ENCODE data around the gene AP4M1.

Gene AP4M1, protein sequence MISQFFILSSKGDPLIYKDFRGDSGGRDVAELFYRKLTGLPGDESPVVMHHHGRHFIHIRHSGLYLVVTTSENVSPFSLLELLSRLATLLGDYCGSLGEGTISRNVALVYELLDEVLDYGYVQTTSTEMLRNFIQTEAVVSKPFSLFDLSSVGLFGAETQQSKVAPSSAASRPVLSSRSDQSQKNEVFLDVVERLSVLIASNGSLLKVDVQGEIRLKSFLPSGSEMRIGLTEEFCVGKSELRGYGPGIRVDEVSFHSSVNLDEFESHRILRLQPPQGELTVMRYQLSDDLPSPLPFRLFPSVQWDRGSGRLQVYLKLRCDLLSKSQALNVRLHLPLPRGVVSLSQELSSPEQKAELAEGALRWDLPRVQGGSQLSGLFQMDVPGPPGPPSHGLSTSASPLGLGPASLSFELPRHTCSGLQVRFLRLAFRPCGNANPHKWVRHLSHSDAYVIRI

DNA sequence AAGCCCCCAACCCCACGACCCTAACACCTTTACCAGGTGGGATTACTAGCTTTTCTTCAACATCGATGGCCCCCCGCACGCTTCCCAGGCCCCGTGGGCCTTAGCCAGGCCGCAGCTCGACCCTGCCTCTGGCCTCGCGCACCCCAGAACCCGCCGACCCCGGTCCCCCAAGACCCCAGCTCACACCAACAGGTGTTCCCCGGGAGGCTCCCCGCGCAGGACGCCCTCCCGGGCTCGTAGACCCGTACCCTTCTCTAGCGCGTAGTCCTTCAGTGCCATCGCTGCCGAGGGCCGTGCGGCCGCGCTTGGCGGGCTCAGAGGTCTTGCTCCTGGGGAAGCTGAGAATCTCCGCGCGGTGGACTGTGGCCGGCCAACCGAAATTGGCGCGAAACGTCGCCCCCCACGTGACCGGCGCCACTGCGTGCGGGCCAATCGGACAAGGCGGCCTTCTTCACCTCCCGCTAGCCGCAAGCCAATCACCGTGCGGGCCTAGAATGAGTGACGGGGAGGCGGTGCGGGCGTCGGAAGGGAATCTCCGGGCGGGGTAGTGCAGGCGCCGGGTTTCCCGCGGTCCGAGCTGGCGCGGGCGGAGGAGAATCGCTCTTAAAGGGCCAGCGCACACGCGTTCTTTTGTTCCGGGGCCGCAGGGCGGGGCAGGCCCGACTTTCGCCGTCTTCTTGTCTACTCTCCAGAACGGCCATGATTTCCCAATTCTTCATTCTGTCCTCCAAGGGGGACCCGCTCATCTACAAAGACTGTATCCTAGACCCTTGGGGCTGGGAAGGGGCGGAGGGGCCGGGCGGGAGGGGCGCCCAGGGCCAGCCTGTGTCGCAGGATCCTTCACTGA, at the start of gene AP4M1, which contains the start of gene MCM7:
Gene AP4M1, plus strand, starts transcription at position 628 of the 847 bp plus-strand sequence. Its CDS starts 72 bp downstream, at position 700.
Gene MCM7, minus strand, starts transcription at position 382 of the 847 bp plus-strand sequence. Its CDS starts 103 bp downstream, at position 279.
- Histone ChIP-seq H3K4me1 (ENCODE audit: control insufficient read depth in 1 of 2, insufficient read depth in 2 of 2, low read length in 2 of 2) (peaks cover 12 to 18% of the 10 kb centered on the region in 2 donors), H3K27ac (ENCODE audit: low read depth, low read length) (peak within 1 kb of the TSS; percentile 87), H3K27me3 (ENCODE audit: control insufficient read depth in 1 of 2, insufficient read depth in 2 of 2, low read length in 2 of 2) (no peaks in the 10 kb centered on the region), H3K4me3 (ENCODE audit: low read depth in 1 of 2, low read length in 2 of 2) (peak within 1 kb of the TSS; percentile 86 to 90), H3K9me3 (ENCODE audit: control insufficient read depth in 1 of 2, low read length in 2 of 2) (no peaks in the 10 kb centered on the region), H3K36me3 (ENCODE audit: control insufficient read depth in 1 of 2, insufficient read depth in 2 of 2, low read length in 2 of 2) (peaks cover 27 to 59% of the 10 kb centered on the region in 2 donors), H3K9ac (ENCODE audit: low read depth in 1 of 2, low read length in 2 of 2) (peak within 1 kb of the TSS; percentile 69 to 77)

DNA sequence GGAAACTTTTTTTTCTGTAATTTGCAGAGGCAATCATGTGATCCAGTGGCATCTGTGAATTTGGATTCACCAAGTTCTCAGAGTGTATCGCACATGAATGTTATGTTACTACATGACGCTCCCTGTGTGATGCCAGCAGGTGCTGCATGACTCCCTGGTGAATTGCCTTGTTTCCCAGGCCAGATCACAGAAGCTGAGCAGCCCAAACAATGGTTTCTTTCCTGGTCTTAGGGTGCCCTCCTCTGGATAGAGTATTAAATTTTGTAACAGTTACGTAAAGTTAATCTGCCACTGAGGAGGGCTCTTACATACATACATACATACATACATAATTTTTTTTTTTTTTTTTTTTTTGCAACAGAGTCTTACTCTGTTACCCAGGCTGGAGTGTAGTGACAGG, 48.2 kb upstream of the AP4M1 start:
- Histone ChIP-seq H3K27me3 (ENCODE audit: control insufficient read depth in 1 of 2, insufficient read depth in 2 of 2, low read length in 2 of 2) (no peaks in the 10 kb centered on the region), H3K36me3 (ENCODE audit: control insufficient read depth in 1 of 2, insufficient read depth in 2 of 2, low read length in 2 of 2) (peaks cover 12% of the 10 kb centered on the region in 2 donors), H3K27ac (ENCODE audit: low read depth, low read length) (no peak overlapping the region), H3K4me1 (ENCODE audit: control insufficient read depth in 1 of 2, insufficient read depth in 2 of 2, low read length in 2 of 2) (peaks cover 7 to 14% of the 10 kb centered on the region in 2 donors), H3K9me3 (ENCODE audit: control insufficient read depth in 1 of 2, low read length in 2 of 2) (no peaks in the 10 kb centered on the region), H3K9ac (ENCODE audit: low read depth in 1 of 2, low read length in 2 of 2) (no peak overlapping the region), H3K4me3 (ENCODE audit: low read depth in 1 of 2, low read length in 2 of 2) (no peak overlapping the region)

DNA sequence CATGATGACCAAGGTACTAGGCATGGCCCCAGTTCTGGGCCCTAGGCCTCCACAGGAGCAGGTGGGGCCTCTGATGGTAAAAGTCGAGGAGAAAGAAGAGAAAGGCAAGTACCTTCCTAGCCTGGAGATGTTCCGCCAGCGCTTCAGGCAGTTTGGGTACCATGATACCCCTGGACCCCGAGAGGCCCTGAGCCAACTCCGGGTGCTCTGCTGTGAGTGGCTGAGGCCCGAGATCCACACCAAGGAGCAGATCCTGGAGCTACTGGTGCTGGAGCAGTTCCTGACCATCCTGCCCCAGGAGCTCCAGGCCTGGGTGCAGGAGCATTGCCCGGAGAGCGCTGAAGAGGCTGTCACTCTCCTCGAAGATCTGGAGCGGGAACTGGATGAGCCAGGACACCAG, 44.4 kb upstream of the AP4M1 start:
- H3K4me1 ChIP-seq (ENCODE audit: control insufficient read depth in 1 of 2, insufficient read depth in 2 of 2, low read length in 2 of 2), result no peaks in the 10 kb centered on the region
- no peak overlapping the region for H3K27ac ChIP-seq (ENCODE audit: low read depth, low read length)
- no peaks in the 10 kb centered on the region for H3K9me3 ChIP-seq (ENCODE audit: control insufficient read depth in 1 of 2, low read length in 2 of 2)
- no peak overlapping the region for H3K9ac ChIP-seq (ENCODE audit: low read depth in 1 of 2, low read length in 2 of 2)
- H3K4me3 ChIP-seq (ENCODE audit: low read depth in 1 of 2, low read length in 2 of 2), result no peak overlapping the region
- H3K27me3 ChIP-seq (ENCODE audit: control insufficient read depth in 1 of 2, insufficient read depth in 2 of 2, low read length in 2 of 2), result no peaks in the 10 kb centered on the region
- peaks cover 15 to 21% of the 10 kb centered on the region in 2 donors for H3K36me3 ChIP-seq (ENCODE audit: control insufficient read depth in 1 of 2, insufficient read depth in 2 of 2, low read length in 2 of 2)

DNA sequence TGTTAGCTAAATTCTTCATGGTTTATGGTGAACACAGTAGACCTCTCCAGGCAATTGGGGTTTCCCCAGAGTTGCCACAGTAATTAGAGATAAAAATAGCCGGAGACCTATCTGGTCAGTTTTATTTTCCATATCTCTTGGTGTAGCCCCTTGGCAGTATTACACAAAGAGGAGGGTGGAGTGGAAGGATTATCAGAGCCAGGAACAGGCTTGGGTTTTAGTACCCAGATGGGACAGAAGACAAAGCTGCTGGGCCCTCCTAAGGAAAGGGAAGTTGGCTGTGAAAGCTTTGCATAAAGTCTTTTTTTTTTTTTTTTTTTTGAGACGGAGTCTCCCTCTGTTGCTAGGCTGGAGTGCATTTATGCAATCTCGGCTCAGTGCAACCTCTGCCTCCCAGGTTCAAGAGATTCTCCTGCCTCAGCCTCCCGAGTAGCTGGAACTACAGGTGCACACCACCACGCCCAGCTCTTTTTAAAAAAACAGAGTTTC, 42.1 kb upstream of the AP4M1 start:
- H3K36me3 ChIP-seq (ENCODE audit: control insufficient read depth in 1 of 2, insufficient read depth in 2 of 2, low read length in 2 of 2), result peaks cover 20 to 35% of the 10 kb centered on the region in 2 donors
- no peak overlapping the region for H3K27ac ChIP-seq (ENCODE audit: low read depth, low read length)
- H3K27me3 ChIP-seq (ENCODE audit: control insufficient read depth in 1 of 2, insufficient read depth in 2 of 2, low read length in 2 of 2), result no peaks in the 10 kb centered on the region
- no peak overlapping the region for H3K9ac ChIP-seq (ENCODE audit: low read depth in 1 of 2, low read length in 2 of 2)
- H3K9me3 ChIP-seq (ENCODE audit: control insufficient read depth in 1 of 2, low read length in 2 of 2), result no peaks in the 10 kb centered on the region
- H3K4me1 ChIP-seq (ENCODE audit: control insufficient read depth in 1 of 2, insufficient read depth in 2 of 2, low read length in 2 of 2), result no peaks in the 10 kb centered on the region
- no peak overlapping the region for H3K4me3 ChIP-seq (ENCODE audit: low read depth in 1 of 2, low read length in 2 of 2)

DNA sequence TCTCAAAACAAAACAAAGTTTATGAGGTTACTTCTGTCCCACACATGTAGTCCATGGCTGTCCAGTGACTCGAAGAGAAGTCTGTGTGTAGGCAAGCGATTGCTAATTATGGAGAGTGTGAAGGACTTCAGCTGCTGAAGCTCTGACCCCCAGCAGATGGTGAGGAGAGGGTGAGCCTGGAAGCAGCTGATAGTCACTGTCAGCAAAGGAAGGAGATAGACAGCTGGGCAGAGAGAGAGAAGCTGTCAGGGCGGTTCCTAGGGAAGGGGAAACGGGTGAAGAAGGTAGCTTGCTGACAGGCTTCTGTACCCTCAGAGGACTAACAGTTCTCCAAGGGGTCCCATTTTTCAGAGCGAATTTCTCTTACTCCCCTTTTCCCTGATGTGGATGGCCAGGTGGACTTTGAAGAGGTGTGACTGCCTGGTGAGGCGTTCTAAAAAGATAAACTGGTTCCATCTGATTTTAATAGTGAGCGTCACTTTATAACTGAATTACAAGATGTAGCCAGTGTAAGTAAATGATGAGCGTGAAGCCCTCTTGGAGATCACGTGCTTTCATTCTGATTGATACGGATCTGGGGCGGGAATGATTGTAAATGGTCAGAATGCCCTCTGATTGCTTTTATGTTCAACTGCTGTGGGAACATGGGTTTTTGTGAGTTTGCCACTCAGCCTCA, 39.8 kb upstream of the AP4M1 start:
- no peak overlapping the region for H3K9ac ChIP-seq (ENCODE audit: low read depth in 1 of 2, low read length in 2 of 2)
- peaks cover 26 to 47% of the 10 kb centered on the region in 2 donors for H3K36me3 ChIP-seq (ENCODE audit: control insufficient read depth in 1 of 2, insufficient read depth in 2 of 2, low read length in 2 of 2)
- no peaks in the 10 kb centered on the region for H3K4me1 ChIP-seq (ENCODE audit: control insufficient read depth in 1 of 2, insufficient read depth in 2 of 2, low read length in 2 of 2)
- H3K4me3 ChIP-seq (ENCODE audit: low read depth in 1 of 2, low read length in 2 of 2), result no peak overlapping the region
- no peaks in the 10 kb centered on the region for H3K27me3 ChIP-seq (ENCODE audit: control insufficient read depth in 1 of 2, insufficient read depth in 2 of 2, low read length in 2 of 2)
- no peaks in the 10 kb centered on the region for H3K9me3 ChIP-seq (ENCODE audit: control insufficient read depth in 1 of 2, low read length in 2 of 2)
- H3K27ac ChIP-seq (ENCODE audit: low read depth, low read length), result no peak overlapping the region

DNA sequence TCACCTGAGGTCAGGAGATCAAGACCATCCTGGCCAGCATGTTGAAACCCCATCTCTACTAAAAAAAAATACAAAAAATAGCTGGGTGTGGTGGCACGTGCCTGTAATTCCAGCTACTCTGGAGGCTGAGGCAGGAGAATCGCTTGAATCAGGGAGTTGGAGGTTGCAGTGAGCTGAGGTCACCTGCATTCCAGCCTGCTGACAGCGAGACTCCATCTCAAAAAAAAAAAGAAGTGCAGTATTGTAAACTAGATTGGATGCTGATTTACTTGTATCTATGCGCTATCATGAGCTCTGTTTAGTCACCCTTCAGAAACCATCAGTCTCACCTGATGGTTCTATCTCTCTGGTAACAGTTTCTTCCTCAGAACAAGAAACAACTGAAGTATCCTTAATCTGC, 38.1 kb upstream of the AP4M1 start:
- H3K4me3 ChIP-seq (ENCODE audit: low read depth in 1 of 2, low read length in 2 of 2), result no peak overlapping the region
- H3K27ac ChIP-seq (ENCODE audit: low read depth, low read length), result no peak overlapping the region
- H3K9me3 ChIP-seq (ENCODE audit: control insufficient read depth in 1 of 2, low read length in 2 of 2), result no peaks in the 10 kb centered on the region
- no peaks in the 10 kb centered on the region for H3K4me1 ChIP-seq (ENCODE audit: control insufficient read depth in 1 of 2, insufficient read depth in 2 of 2, low read length in 2 of 2)
- H3K27me3 ChIP-seq (ENCODE audit: control insufficient read depth in 1 of 2, insufficient read depth in 2 of 2, low read length in 2 of 2), result no peaks in the 10 kb centered on the region
- no peak overlapping the region for H3K9ac ChIP-seq (ENCODE audit: low read depth in 1 of 2, low read length in 2 of 2)
- peaks cover 12 to 33% of the 10 kb centered on the region in 2 donors for H3K36me3 ChIP-seq (ENCODE audit: control insufficient read depth in 1 of 2, insufficient read depth in 2 of 2, low read length in 2 of 2)

DNA sequence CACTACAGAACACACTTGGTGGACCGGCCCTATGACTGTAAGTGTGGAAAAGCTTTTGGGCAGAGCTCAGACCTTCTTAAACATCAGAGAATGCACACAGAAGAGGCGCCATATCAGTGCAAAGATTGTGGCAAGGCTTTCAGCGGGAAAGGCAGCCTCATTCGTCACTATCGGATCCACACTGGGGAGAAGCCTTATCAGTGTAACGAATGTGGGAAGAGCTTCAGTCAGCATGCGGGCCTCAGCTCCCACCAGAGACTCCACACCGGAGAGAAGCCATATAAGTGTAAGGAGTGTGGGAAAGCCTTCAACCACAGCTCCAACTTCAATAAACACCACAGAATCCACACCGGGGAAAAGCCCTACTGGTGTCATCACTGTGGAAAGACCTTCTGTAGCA, 37.3 kb upstream of the AP4M1 start:
- peaks cover 10 to 26% of the 10 kb centered on the region in 2 donors for H3K36me3 ChIP-seq (ENCODE audit: control insufficient read depth in 1 of 2, insufficient read depth in 2 of 2, low read length in 2 of 2)
- H3K4me3 ChIP-seq (ENCODE audit: low read depth in 1 of 2, low read length in 2 of 2), result no peak overlapping the region
- no peak overlapping the region for H3K9ac ChIP-seq (ENCODE audit: low read depth in 1 of 2, low read length in 2 of 2)
- H3K27me3 ChIP-seq (ENCODE audit: control insufficient read depth in 1 of 2, insufficient read depth in 2 of 2, low read length in 2 of 2), result no peaks in the 10 kb centered on the region
- no peaks in the 10 kb centered on the region for H3K9me3 ChIP-seq (ENCODE audit: control insufficient read depth in 1 of 2, low read length in 2 of 2)
- H3K27ac ChIP-seq (ENCODE audit: low read depth, low read length), result no peak overlapping the region
- H3K4me1 ChIP-seq (ENCODE audit: control insufficient read depth in 1 of 2, insufficient read depth in 2 of 2, low read length in 2 of 2), result no peaks in the 10 kb centered on the region

DNA sequence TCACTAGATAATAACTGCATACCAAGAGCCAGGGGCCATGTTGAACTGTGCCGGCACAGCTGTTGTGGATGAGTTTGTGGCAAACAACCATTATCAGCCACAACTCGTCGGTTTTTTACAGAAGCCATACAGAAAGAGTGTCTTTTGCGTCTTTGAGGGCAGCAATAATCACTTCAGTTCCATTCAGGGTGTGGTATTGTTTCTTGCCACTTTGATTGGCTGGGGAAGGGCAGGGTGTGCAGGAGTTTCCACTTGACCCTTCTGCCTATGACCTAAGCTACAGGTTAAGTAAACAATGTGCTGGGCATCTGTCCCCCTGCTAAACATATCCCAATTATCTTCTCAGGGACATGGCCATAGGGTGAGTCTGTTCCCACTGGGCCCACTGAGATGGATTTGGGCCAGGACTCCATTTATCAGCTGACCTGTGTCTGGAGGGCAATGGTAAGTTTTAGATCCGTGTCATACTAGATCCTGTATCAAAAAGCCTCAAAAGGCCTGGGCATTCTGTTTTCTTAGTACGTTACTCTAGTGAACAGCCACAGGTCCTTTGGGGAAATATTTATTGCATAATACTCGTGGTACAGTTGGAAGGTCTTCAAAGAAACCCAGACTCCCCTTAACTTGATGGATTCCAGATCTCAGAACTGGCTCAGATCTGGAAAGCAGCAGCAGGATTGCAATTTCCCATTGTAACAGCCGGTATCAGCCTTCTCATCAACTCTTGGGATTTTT, 35.8 kb upstream of the AP4M1 start:
- no peaks in the 10 kb centered on the region for H3K27me3 ChIP-seq (ENCODE audit: control insufficient read depth in 1 of 2, insufficient read depth in 2 of 2, low read length in 2 of 2)
- no peak overlapping the region for H3K4me3 ChIP-seq (ENCODE audit: low read depth in 1 of 2, low read length in 2 of 2)
- no peaks in the 10 kb centered on the region for H3K4me1 ChIP-seq (ENCODE audit: control insufficient read depth in 1 of 2, insufficient read depth in 2 of 2, low read length in 2 of 2)
- H3K36me3 ChIP-seq (ENCODE audit: control insufficient read depth in 1 of 2, insufficient read depth in 2 of 2, low read length in 2 of 2), result peaks cover 21 to 36% of the 10 kb centered on the region in 2 donors
- no peak overlapping the region for H3K9ac ChIP-seq (ENCODE audit: low read depth in 1 of 2, low read length in 2 of 2)
- H3K9me3 ChIP-seq (ENCODE audit: control insufficient read depth in 1 of 2, low read length in 2 of 2), result peaks cover 6 to 9% of the 10 kb centered on the region in 2 donors
- no peak overlapping the region for H3K27ac ChIP-seq (ENCODE audit: low read depth, low read length)

DNA sequence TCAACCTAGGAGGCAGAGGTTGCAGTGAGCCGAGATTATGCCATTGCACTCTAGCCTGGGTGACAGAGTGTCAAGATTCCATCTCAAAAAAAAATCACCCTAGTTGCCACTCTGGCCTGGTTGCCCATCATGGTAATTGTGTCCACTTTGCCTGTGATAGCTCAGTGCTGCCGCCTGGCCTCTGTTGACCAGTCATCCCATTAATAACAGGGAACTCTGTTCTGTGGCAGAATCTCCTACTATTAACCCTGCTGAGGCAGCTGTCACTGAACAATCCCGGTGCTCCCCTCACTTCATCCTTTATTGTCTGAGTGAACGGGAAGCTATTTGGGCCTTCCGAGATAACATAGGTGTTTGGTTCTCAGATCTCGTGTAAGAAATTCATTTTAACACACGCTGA, 34.5 kb upstream of the AP4M1 start:
- H3K36me3 ChIP-seq (ENCODE audit: control insufficient read depth in 1 of 2, insufficient read depth in 2 of 2, low read length in 2 of 2), result peaks cover 34 to 50% of the 10 kb centered on the region in 2 donors

More for the DNA sequence above, 34.5 kb upstream of the AP4M1 start:
- Histone ChIP-seq H3K9ac (ENCODE audit: low read depth in 1 of 2, low read length in 2 of 2) (no peak overlapping the region), H3K27me3 (ENCODE audit: control insufficient read depth in 1 of 2, insufficient read depth in 2 of 2, low read length in 2 of 2) (no peaks in the 10 kb centered on the region), H3K4me3 (ENCODE audit: low read depth in 1 of 2, low read length in 2 of 2) (no peak overlapping the region), H3K4me1 (ENCODE audit: control insufficient read depth in 1 of 2, insufficient read depth in 2 of 2, low read length in 2 of 2) (no peaks in the 10 kb centered on the region), H3K9me3 (ENCODE audit: control insufficient read depth in 1 of 2, low read length in 2 of 2) (peaks cover 20 to 23% of the 10 kb centered on the region in 2 donors), H3K27ac (ENCODE audit: low read depth, low read length) (no peak overlapping the region)

Data from duodenal mucosa (tissue), 2 donors.